ENCODE data around the gene HAPLN3. TPM values are rescaled to one million over a fixed set of nuclear protein-coding genes. Genes with fewer than 3 reads are reported as not detected.

The HAPLN3 gene
- total and polyA plus RNA-seq, 2 of the 4 experiments (the other 2 are of a cell fraction), result 5.9 to 28.6 TPM

- no peak for TF ChIP-seq POLR2A (IDR thresholded peaks at IDR 0.05; ENCODE audit: low read depth, low read length)
Observed at GRCh38 chr15:88834211-88834812, 61.0 kb downstream of the HAPLN3 start (continued).

DNA sequence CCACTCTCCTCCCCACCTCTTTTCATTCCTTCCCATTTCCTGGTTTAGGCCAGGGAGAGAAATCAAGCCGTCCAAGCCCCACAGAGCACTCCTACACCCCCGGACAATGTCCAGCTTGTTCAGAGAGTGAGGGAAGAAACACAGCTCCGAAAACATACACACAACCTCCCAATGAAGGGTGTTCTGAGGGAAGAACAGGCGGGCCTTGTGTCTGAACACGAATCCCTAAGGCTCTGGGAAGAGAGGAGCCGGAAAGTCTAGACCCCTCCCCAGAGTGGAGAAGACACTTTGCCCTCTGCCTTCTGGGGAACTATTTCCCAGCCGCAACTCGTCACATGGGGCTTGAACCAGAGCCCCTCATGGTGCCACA is 61.6 kb downstream of the HAPLN3 start:
- in situ Hi-C loops (cut with MboI; ENCODE audit: low sequenced_read_pairs), result loop anchor here (25.0 kb wide), 2 partner anchors 171 to 346 kb away; no protein-coding TSS in a partner anchor
- Histone ChIP-seq H4K91ac (ENCODE audit: insufficient read depth, low read depth, low read length) (peak overlapping the region; percentile 38; the same call in 1 of the 2 replicates), H3K27me3 (ENCODE audit: control insufficient read depth, insufficient read depth, low read length) (no peaks in the 10 kb centered on the region), H3K14ac (replicated peaks; ENCODE audit: low read depth, low read length) (no peak overlapping the region), H3K23ac (ENCODE audit: low read depth, low read length) (no peak overlapping the region), H2BK5ac (ENCODE audit: low read depth, low read length, poor library complexity, severe bottlenecking) (no peak overlapping the region), H2AK5ac (ENCODE audit: low read depth, low read length) (no peak overlapping the region), H3K4ac (ENCODE audit: low read depth, low read length) (peak overlapping the region; percentile 8; the same call in 1 of the 2 replicates), H2AK9ac (replicated peaks; ENCODE audit: low read depth, low read length, poor library complexity) (no peak overlapping the region), H3K4me3 (ENCODE audit: insufficient read depth, low read depth, low read length) (no peak overlapping the region), H2BK15ac (ENCODE audit: low read depth, low read length) (no peak overlapping the region), H3K56ac (ENCODE audit: extremely low read depth, insufficient read depth, low read length) (no peak overlapping the region), H2BK20ac (ENCODE audit: low read depth, low read length) (peak overlapping the region; percentile 48; the same call in 1 of the 2 replicates), H3K27ac (ENCODE audit: insufficient read depth, low read length) (no peak overlapping the region), H4K5ac (ENCODE audit: low read depth, low read length) (no peak overlapping the region), H3K9ac (ENCODE audit: low read depth, low read length) (no peak overlapping the region; the same call in 1 of the 2 replicates), H3K9me3 (ENCODE audit: control insufficient read depth, insufficient read depth, low read length) (no peaks in the 10 kb centered on the region), H4K20me1 (ENCODE audit: insufficient read depth, low read length) (no peaks in the 10 kb centered on the region), H4K8ac (ENCODE audit: low read depth in 2 of 2, low read length in 2 of 2) (peak overlapping the region; percentile 12 to 23; a peak in 2 of 4 replicates), H3K18ac (ENCODE audit: low read depth, low read length) (no peak overlapping the region), H2AFZ (replicated peaks; ENCODE audit: low read length, poor library complexity) (peak overlapping the region; percentile 19), H3K9me1 (ENCODE audit: insufficient read depth, low read length) (no peaks in the 10 kb centered on the region), H3K4me2 (ENCODE audit: low read depth, low read length) (no peak overlapping the region), H3K79me1 (ENCODE audit: low read depth in 1 of 2, low read length in 2 of 2) (no peaks in the 10 kb centered on the region), H3K36me3 (ENCODE audit: control insufficient read depth, insufficient read depth, low read length) (no peaks in the 10 kb centered on the region), H3K4me1 (ENCODE audit: control insufficient read depth, insufficient read depth, low read length) (peaks cover 5% of the 10 kb centered on the region; the same call in 1 of the 2 replicates), H2BK120ac (ENCODE audit: low read depth, low read length) (no peak overlapping the region)
- intact Hi-C loops (cut with micrococcal nuclease), result loop anchor here (1.0 to 2.0 kb wide), 3 partner anchors 172 to 357 kb away; no protein-coding TSS in a partner anchor
- dilution Hi-C loops (cut with HindIII; ENCODE audit: low sequenced_read_pairs, unreplicated experiment), result no loop called here
- ATAC-seq (ENCODE audit: low read depth) (no peak), DNase-seq (no peak)
- WGBS, 2 experiments (ENCODE audit: extremely low coverage in 2 of 2, insufficient read length in 1 of 2), result no CpG with 5 or more reads among the region's 8 CpGs
- BruUV-seq (replicated peaks), result no TSS peak
- ChIA-PET CTCF (interaction anchor here (1.0 to 1.4 kb wide), 2 partner anchors 177 to 182 kb away, joined by 3 to 16 read pairs; no protein-coding TSS in a partner anchor), POLR2A (ENCODE audit: unreplicated experiment) (no interaction called here)
- no peak for TF ChIP-seq RFX5 (IDR thresholded peaks at IDR 0.05; ENCODE audit: low read depth, low read length)
- TF ChIP-seq CTCF (conservative IDR thresholded peaks at IDR 0.05; ENCODE audit: low read depth, low read length), result no peak
- TF ChIP-seq, protein P1, sequence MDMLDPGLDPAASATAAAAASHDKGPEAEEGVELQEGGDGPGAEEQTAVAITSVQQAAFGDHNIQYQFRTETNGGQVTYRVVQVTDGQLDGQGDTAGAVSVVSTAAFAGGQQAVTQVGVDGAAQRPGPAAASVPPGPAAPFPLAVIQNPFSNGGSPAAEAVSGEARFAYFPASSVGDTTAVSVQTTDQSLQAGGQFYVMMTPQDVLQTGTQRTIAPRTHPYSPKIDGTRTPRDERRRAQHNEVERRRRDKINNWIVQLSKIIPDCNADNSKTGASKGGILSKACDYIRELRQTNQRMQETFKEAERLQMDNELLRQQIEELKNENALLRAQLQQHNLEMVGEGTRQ (IDR thresholded peaks at IDR 0.05; ENCODE audit: low read depth, low read length), result no peak
- no peak for TF ChIP-seq MAZ (IDR thresholded peaks at IDR 0.05; ENCODE audit: borderline replicate concordance, low read depth, low read length)
- no peak for TF ChIP-seq RCOR1 (IDR thresholded peaks at IDR 0.05; ENCODE audit: insufficient replicate concordance, low read length)
- TF ChIP-seq, protein P2, sequence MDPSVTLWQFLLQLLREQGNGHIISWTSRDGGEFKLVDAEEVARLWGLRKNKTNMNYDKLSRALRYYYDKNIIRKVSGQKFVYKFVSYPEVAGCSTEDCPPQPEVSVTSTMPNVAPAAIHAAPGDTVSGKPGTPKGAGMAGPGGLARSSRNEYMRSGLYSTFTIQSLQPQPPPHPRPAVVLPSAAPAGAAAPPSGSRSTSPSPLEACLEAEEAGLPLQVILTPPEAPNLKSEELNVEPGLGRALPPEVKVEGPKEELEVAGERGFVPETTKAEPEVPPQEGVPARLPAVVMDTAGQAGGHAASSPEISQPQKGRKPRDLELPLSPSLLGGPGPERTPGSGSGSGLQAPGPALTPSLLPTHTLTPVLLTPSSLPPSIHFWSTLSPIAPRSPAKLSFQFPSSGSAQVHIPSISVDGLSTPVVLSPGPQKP (IDR thresholded peaks at IDR 0.05; ENCODE audit: borderline replicate concordance, low read depth, low read length), result no peak
- TF ChIP-seq BHLHE40 (IDR thresholded peaks at IDR 0.05; ENCODE audit: low read depth, low read length), result no peak
- TF ChIP-seq SMC3 (IDR thresholded peaks at IDR 0.05; ENCODE audit: low read depth, low read length), result no peak
- TF ChIP-seq FOS (IDR thresholded peaks at IDR 0.05; ENCODE audit: low read depth, low read length), result no peak
- TF ChIP-seq MAFK (IDR thresholded peaks at IDR 0.05; ENCODE audit: low read depth, low read length), result no peak
- TF ChIP-seq MXI1 (IDR thresholded peaks at IDR 0.05; ENCODE audit: borderline replicate concordance, low read depth, low read length), result no peak
- TF ChIP-seq RAD21 (IDR thresholded peaks at IDR 0.05; ENCODE audit: low read length), result no peak

Data from IMR-90 (cell line).